Measurements from ENCODE around the gene ATRIP.

DNA sequence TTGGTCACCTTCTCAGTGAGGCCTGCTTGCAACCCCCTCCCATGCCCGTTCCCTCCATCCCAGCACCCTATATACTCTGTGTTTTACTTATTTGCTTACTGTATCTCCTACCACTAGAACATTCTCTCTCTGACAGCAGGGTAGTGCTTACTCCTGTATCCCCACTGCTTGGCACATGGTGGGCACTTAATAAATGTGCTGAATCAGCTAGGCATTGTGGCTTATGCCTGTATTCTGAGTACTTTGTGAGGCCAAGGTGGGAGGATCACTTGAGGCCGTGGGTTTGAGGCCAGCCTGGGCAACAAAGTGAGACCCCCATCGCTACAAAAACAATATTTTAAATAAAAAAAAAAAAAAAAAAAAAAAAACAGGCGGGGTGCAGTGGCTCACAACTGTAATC lies 65.0 kb downstream of the ATRIP start:
- TF ChIP-seq ZBED1 (IDR thresholded peaks at IDR 0.05; ENCODE audit: borderline replicate concordance), result no peak
- no peak for TF ChIP-seq POLR2AphosphoS5 (IDR thresholded peaks at IDR 0.05; ENCODE audit: low read length)
- TF ChIP-seq ESRRA (IDR thresholded peaks at IDR 0.05; ENCODE audit: low read length), result no peak
- TF ChIP-seq, protein P1, sequence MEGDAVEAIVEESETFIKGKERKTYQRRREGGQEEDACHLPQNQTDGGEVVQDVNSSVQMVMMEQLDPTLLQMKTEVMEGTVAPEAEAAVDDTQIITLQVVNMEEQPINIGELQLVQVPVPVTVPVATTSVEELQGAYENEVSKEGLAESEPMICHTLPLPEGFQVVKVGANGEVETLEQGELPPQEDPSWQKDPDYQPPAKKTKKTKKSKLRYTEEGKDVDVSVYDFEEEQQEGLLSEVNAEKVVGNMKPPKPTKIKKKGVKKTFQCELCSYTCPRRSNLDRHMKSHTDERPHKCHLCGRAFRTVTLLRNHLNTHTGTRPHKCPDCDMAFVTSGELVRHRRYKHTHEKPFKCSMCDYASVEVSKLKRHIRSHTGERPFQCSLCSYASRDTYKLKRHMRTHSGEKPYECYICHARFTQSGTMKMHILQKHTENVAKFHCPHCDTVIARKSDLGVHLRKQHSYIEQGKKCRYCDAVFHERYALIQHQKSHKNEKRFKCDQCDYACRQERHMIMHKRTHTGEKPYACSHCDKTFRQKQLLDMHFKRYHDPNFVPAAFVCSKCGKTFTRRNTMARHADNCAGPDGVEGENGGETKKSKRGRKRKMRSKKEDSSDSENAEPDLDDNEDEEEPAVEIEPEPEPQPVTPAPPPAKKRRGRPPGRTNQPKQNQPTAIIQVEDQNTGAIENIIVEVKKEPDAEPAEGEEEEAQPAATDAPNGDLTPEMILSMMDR (IDR thresholded peaks at IDR 0.05 in 2 of 3, conservative IDR thresholded peaks at IDR 0.05 in 1 of 3; ENCODE audit: control insufficient read depth in 2 of 3, extremely low read depth in 1 of 3, insufficient read depth in 1 of 3, low read depth in 3 of 3, low read length in 3 of 3), result no peak
- no peak for TF ChIP-seq FOS (IDR thresholded peaks at IDR 0.05; ENCODE audit: borderline replicate concordance, extremely low read depth, insufficient read length)
- TF ChIP-seq, protein P2, sequence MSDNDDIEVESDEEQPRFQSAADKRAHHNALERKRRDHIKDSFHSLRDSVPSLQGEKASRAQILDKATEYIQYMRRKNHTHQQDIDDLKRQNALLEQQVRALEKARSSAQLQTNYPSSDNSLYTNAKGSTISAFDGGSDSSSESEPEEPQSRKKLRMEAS (IDR thresholded peaks at IDR 0.05; ENCODE audit: low read depth, low read length), result no peak
- TF ChIP-seq SMC3 (IDR thresholded peaks at IDR 0.05; ENCODE audit: borderline replicate concordance, low read length), result no peak
- TF ChIP-seq, protein P3, sequence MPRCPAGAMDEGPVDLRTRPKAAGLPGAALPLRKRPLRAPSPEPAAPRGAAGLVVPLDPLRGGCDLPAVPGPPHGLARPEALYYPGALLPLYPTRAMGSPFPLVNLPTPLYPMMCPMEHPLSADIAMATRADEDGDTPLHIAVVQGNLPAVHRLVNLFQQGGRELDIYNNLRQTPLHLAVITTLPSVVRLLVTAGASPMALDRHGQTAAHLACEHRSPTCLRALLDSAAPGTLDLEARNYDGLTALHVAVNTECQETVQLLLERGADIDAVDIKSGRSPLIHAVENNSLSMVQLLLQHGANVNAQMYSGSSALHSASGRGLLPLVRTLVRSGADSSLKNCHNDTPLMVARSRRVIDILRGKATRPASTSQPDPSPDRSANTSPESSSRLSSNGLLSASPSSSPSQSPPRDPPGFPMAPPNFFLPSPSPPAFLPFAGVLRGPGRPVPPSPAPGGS (IDR thresholded peaks at IDR 0.05; ENCODE audit: borderline replicate concordance, insufficient read depth, low read depth, low read length, poor library complexity, severe bottlenecking), result no peak
- TF ChIP-seq TARDBP (IDR thresholded peaks at IDR 0.05; ENCODE audit: borderline replicate concordance), result no peak

All from GM12878 (cell line).